ENCODE measurements around the gene ARL14EP.

DNA sequence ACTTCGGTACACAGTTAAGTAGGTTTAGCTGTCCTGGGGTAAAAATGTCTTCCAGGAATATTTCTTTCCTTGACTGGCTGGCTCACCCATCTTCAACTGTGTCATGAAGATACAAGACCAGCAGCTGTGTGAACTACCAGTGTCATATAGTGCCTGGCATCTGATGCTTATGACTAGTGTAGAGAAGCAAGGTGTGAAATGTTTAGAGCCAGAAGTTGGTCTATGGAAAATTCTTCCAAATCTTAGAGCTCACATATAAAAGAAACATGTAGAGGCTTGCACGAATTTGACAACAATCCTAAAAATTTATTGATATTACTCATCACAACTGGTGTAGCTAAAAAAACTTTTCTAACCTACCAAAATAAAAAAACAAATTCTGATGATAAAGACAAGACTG is 54.4 kb downstream of the ARL14EP start:
- TF ChIP-seq, protein P1, sequence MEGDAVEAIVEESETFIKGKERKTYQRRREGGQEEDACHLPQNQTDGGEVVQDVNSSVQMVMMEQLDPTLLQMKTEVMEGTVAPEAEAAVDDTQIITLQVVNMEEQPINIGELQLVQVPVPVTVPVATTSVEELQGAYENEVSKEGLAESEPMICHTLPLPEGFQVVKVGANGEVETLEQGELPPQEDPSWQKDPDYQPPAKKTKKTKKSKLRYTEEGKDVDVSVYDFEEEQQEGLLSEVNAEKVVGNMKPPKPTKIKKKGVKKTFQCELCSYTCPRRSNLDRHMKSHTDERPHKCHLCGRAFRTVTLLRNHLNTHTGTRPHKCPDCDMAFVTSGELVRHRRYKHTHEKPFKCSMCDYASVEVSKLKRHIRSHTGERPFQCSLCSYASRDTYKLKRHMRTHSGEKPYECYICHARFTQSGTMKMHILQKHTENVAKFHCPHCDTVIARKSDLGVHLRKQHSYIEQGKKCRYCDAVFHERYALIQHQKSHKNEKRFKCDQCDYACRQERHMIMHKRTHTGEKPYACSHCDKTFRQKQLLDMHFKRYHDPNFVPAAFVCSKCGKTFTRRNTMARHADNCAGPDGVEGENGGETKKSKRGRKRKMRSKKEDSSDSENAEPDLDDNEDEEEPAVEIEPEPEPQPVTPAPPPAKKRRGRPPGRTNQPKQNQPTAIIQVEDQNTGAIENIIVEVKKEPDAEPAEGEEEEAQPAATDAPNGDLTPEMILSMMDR (IDR thresholded peaks at IDR 0.05) = no peak
- no peak for TF ChIP-seq POLR2A (IDR thresholded peaks at IDR 0.05)
